Measurements from ENCODE around the gene C4orf50.

The C4orf50 gene

GRCh38 chr4:5852523-5853202 lies 165.6 kb downstream of the C4orf50 start:
- Histone ChIP-seq H3K9me3 (ENCODE audit: insufficient read depth, low read length, severe bottlenecking) (no peaks in the 10 kb centered on the region), H3K79me2 (ENCODE audit: insufficient read depth, low read length) (no peaks in the 10 kb centered on the region), H3K9ac (ENCODE audit: low read depth, low read length) (no peak overlapping the region), H3K4me3 (ENCODE audit: low read depth in 1 of 2, low read length in 2 of 2) (no peak overlapping the region), H3K27me3 (ENCODE audit: insufficient read depth, low read length, poor library complexity) (no peaks in the 10 kb centered on the region), H3K4me2 (ENCODE audit: insufficient read depth, low read length) (no peak overlapping the region), H4K20me1 (ENCODE audit: insufficient read depth, low read length) (no peaks in the 10 kb centered on the region), H3K36me3 (ENCODE audit: insufficient read depth, low read length) (no peaks in the 10 kb centered on the region), H2AFZ (ENCODE audit: low read depth, low read length) (no peak overlapping the region), H3K27ac (ENCODE audit: low read length) (no peak overlapping the region), H3K4me1 (ENCODE audit: insufficient read depth, low read length) (no peaks in the 10 kb centered on the region)
- TF ChIP-seq CTCF (IDR thresholded peaks at IDR 0.05; ENCODE audit: borderline replicate concordance, extremely low read depth, low read length, poor library complexity, severe bottlenecking): no peak
- no peak for DNase-seq
- ATAC-seq (ENCODE audit: insufficient read depth, low read depth): no peak

GRCh38 chr4:5851637-5852301 lies 166.5 kb downstream of the C4orf50 start:
- H3K4me1 ChIP-seq (ENCODE audit: insufficient read depth, low read length): no peaks in the 10 kb centered on the region
- no peaks in the 10 kb centered on the region for H3K27me3 ChIP-seq (ENCODE audit: insufficient read depth, low read length, poor library complexity)
- ATAC-seq (ENCODE audit: insufficient read depth, low read depth): no peak
- no peaks in the 10 kb centered on the region for H3K9me3 ChIP-seq (ENCODE audit: insufficient read depth, low read length, severe bottlenecking)
- H3K36me3 ChIP-seq (ENCODE audit: insufficient read depth, low read length): no peaks in the 10 kb centered on the region
- no peak overlapping the region for H3K4me3 ChIP-seq (ENCODE audit: low read depth in 1 of 2, low read length in 2 of 2)
- no peak overlapping the region for H3K27ac ChIP-seq (ENCODE audit: low read length)
- H3K9ac ChIP-seq (ENCODE audit: low read depth, low read length): no peak overlapping the region
- TF ChIP-seq EZH2 (IDR thresholded peaks at IDR 0.05; ENCODE audit: borderline replicate concordance, low read depth, low read length, severe bottlenecking) (no peak), CTCF (IDR thresholded peaks at IDR 0.05; ENCODE audit: borderline replicate concordance, extremely low read depth, low read length, poor library complexity, severe bottlenecking) (no peak)
- DNase-seq: no peak
- no peaks in the 10 kb centered on the region for H4K20me1 ChIP-seq (ENCODE audit: insufficient read depth, low read length)
- H3K79me2 ChIP-seq (ENCODE audit: insufficient read depth, low read length): no peaks in the 10 kb centered on the region
- H3K4me2 ChIP-seq (ENCODE audit: insufficient read depth, low read length): no peak overlapping the region
- no peak overlapping the region for H2AFZ ChIP-seq (ENCODE audit: low read depth, low read length)

All from DND-41 (cell line).